Esophagus squamous epithelium (tissue), 5 donors: ENCODE results near the gene GPR137C. TPM values are rescaled to one million over a fixed set of nuclear protein-coding genes. Genes with fewer than 3 reads are reported as not detected.
"Not testable (repeated sequence)": the region's sequence is repeated elsewhere in the genome, so short reads cannot be mapped to it uniquely, and the experiment has no call there.

Experiments used
- DNase-seq: peaks from one replicate; lab custom pipeline; 2025; lab: John Stamatoyannopoulos, UW
- H3K27ac ChIP-seq, 4 donors: fragments of 200-600 bp; sonication (generic); one replicate each; pipeline ENCODE4 v1.5.1; 2016 to 2019; ENCODE audit warnings: mild to moderate bottlenecking in 1 of 4
- H3K27me3 ChIP-seq, 4 donors: fragments of 200-600 bp; sonication (generic); 1 replicate in 3 of 4; 2 replicates in 1 of 4; pipeline versions ENCODE4 v1.5.1 to v1.6.0; 2017 to 2021; ENCODE audit warnings: antibody characterized with exemption in 1 of 4
- H3K36me3 ChIP-seq, 3 donors: fragments of 200-600 bp; sonication (generic); one replicate each; pipeline ENCODE4 v1.5.1; 2016 to 2019
- H3K4me1 ChIP-seq, 3 donors: fragments of 200-600 bp; sonication (generic); one replicate each; pipeline ENCODE4 v1.5.1; 2017 to 2019
- H3K4me3 ChIP-seq, 4 donors: fragments of 200-600 bp; sonication (generic); 1 replicate in 3 of 4; 2 replicates in 1 of 4; pipeline ENCODE4 v1.5.1; 2016 to 2019; ENCODE audit warnings: mild to moderate bottlenecking in 2 of 4, moderate library complexity in 1 of 4
- H3K9me3 ChIP-seq, 3 donors: fragments of 200-600 bp; sonication (generic); one replicate each; pipeline ENCODE4 v1.5.1; 2016 to 2019
- CTCF ChIP-seq, 6 experiments: fragments of 450-650 bp in 4 of 6; fragments of 200-600 bp in 2 of 6; sonication (generic) in 2 of 6; IDR thresholded peaks; one replicate each; pipeline ENCODE4 v1.5.1; 2016 to 2019; ENCODE audit warnings: antibody characterized with exemption in 6 of 6, mild to moderate bottlenecking in 4 of 6, moderate library complexity in 4 of 6
- POLR2A ChIP-seq, 4 donors: fragments of 450-650 bp; IDR thresholded peaks; one replicate each; pipeline ENCODE4 v1.6.1; 2017; ENCODE audit warnings: antibody characterized with exemption in 4 of 4, mild to moderate bottlenecking in 4 of 4, moderate library complexity in 3 of 4
- WGBS, 2 donors: methylation state at CpG; one replicate each; pipeline ENCODE4 v1.1.5; 2018; 5-methylcytosine and 5-hydroxymethylcytosine counted together
- intact Hi-C: fragments of 100-400 bp; cut with DNase I; formaldehyde crosslinking; loops from one replicate; pipeline ENCODE4 v1.15.0; 2022
- total RNA-seq, 4 donors: library from RNA; depleted of rRNA; stranded (reverse); fragments of >200 nt; gene quantifications; one replicate each; pipeline ENCODE4 v1.1.0, GENCODE V29; 2016
- donor health status: DM: yes; HTN: yes; CAD: no.

The GPR137C gene
- total RNA-seq, 4 donors from 2014 or later = 0.21 to 0.95 (median 0.35) TPM

DNA sequence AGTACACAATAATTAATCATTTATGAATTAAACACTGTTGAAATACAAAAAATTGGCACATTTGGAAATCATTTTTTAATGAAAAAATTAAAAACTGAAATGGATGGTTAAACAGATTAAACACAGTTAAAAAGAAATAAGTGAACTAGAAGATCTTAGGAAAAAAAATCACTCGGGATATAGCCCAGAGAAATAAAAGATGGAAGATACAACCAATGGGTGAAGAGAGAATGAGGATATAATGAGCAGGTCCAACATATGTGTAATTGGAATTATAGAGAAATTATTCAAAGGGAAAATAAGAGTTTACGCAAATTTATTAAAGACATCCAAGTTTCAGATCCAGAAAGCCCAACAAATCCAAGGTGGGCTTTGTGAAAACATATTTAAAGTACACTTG is 6.1 kb downstream of the GPR137C start:
- intact Hi-C loops = loop anchor here (10.0 kb wide), 1 partner anchor 136 kb away; the partner anchor contains the start of gene ERO1A
- 90 to 91% methylated on average over 2 of the region's 2 CpGs for WGBS, 2 donors
- no peaks in the 10 kb centered on the region for H3K9me3 ChIP-seq
- no peaks in the 10 kb centered on the region for H3K27me3 ChIP-seq
- TF ChIP-seq CTCF (IDR thresholded peaks at IDR 0.05) (no peak), POLR2A (IDR thresholded peaks at IDR 0.05) (no peak)
- H3K27ac ChIP-seq = no peak overlapping the region
- no peaks in the 10 kb centered on the region for H3K36me3 ChIP-seq
- no peak for DNase-seq
- H3K4me1 ChIP-seq = peaks cover 0 to 9% (median 4%) of the 10 kb centered on the region in 3 donors
- no peak overlapping the region for H3K4me3 ChIP-seq

DNA sequence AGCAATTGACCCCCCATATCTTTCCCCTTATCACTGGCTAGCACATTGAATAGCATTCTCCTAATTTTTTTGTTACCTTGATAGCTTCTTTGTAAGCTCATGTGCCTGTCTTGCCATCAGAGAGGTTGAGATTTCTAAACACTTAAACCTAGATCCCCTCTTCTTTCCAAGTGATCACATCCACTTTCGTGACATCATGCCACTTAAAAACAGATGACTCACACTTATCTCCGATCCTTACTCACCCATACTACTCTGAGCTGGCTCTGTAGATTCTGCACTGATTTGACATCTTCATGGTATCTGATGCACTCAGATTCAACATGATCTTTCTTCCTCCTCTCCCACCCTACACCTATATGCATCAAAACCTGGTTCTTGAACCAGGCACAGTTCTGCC is 10.5 kb downstream of the GPR137C start:
- TF ChIP-seq CTCF (IDR thresholded peaks at IDR 0.05) = no peak
- TF ChIP-seq POLR2A (IDR thresholded peaks at IDR 0.05) = no peak
- no peaks in the 10 kb centered on the region for H3K36me3 ChIP-seq
- H3K9me3 ChIP-seq = no peaks in the 10 kb centered on the region
- DNase-seq = no peak
- 38 to 63% methylated on average over 2 of the region's 2 CpGs for WGBS, 2 donors
- no peak overlapping the region for H3K27ac ChIP-seq
- intact Hi-C loops = no loop called here
- no peaks in the 10 kb centered on the region for H3K4me1 ChIP-seq
- no peak overlapping the region for H3K4me3 ChIP-seq
- no peaks in the 10 kb centered on the region for H3K27me3 ChIP-seq

GRCh38 chr14:52568454-52568853 is 15.8 kb downstream of the GPR137C start:
- H3K27ac ChIP-seq, intact Hi-C loops, DNase-seq, H3K4me3 ChIP-seq, H3K36me3 ChIP-seq, H3K27me3 ChIP-seq, H3K4me1 ChIP-seq: not testable (repeated sequence)
- H3K9me3 ChIP-seq = peaks cover 0 to 35% (median 24%) of the 10 kb centered on the region in 3 donors
- WGBS, 2 donors = 91 to 94% methylated on average over 2 to 7 of the region's 7 CpGs

DNA sequence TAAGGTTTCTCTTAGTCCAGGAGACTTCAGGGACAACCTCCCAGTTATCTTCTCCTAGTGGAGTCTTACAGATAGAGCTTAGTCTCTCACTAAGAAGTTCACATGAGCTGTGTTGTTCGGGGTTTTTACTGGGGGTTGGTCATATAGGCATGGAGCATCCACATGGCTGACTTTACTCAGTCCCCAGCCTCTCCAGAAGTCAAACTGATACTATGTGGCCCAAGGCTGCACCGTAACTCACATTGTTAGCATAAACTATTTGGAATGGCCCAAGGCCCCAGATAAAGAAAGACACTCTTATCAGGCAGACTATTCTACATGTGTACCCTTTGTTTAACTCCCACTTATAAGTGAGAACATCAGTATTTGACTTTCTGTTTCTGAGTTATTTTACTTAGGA is 23.2 kb downstream of the GPR137C start:
- intact Hi-C loops = no loop called here
- no peaks in the 10 kb centered on the region for H3K36me3 ChIP-seq
- peaks cover 0 to 27% (median 24%) of the 10 kb centered on the region in 3 donors for H3K9me3 ChIP-seq
- DNase-seq = no peak
- TF ChIP-seq CTCF (IDR thresholded peaks at IDR 0.05) (no peak), POLR2A (IDR thresholded peaks at IDR 0.05) (no peak)
- H3K4me1 ChIP-seq = no peaks in the 10 kb centered on the region
- 88 to 94% methylated on average over 2 of the region's 2 CpGs for WGBS, 2 donors
- no peak overlapping the region for H3K4me3 ChIP-seq
- H3K27ac ChIP-seq = no peak overlapping the region
- H3K27me3 ChIP-seq = no peaks in the 10 kb centered on the region

DNA sequence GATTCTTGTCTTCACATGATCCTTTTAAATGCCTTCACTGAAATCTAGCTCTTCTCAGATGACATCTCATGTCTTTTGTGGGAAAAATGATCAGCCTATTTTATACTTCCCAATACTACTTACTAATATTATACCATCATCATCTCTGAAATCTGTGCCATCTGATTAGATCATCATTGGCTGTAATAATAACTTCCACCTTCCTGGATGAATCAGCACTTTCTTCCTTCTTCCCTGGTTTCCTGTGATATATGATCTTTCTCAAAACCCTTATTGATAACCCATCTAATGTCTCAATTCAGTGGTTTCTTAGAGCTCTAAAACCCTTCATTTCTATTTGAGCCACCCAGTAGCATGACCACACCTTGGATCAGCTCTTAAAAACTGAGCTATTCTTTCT is 30.9 kb downstream of the GPR137C start:
- Histone ChIP-seq H3K36me3 (no peaks in the 10 kb centered on the region), H3K4me3 (no peak overlapping the region), H3K27ac (no peak overlapping the region), H3K9me3 (no peaks in the 10 kb centered on the region), H3K4me1 (no peaks in the 10 kb centered on the region), H3K27me3 (no peaks in the 10 kb centered on the region)
- TF ChIP-seq POLR2A (IDR thresholded peaks at IDR 0.05) (no peak), CTCF (IDR thresholded peaks at IDR 0.05) (no peak)
- intact Hi-C loops = no loop called here
- DNase-seq = no peak

DNA sequence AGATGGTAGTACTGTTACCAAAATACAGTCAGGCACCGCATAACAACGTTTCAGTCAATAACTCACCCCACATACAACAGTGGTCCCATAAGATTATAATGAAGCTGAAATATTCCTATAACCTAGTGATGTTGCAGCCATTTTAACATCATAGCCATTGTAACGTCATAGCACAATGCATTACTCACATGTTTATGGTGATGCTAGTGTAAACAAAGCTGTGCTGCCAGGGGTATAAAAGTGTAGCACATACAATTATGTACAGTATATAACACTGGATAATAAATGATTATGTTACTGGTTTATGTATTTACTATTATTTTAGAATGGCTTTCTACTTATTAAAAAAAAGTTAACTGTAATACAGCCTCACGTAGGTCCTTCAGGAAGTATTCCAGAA is 37.0 kb downstream of the GPR137C start:
- DNase-seq = no peak
- TF ChIP-seq POLR2A (IDR thresholded peaks at IDR 0.05) (no peak), CTCF (IDR thresholded peaks at IDR 0.05) (no peak)
- H3K4me3 ChIP-seq = no peak overlapping the region
- H3K4me1 ChIP-seq = no peaks in the 10 kb centered on the region
- intact Hi-C loops = no loop called here
- no peaks in the 10 kb centered on the region for H3K36me3 ChIP-seq
- H3K9me3 ChIP-seq = no peaks in the 10 kb centered on the region
- H3K27me3 ChIP-seq = no peaks in the 10 kb centered on the region
- WGBS, 2 donors = 66 to 69% methylated on average over 4 of the region's 4 CpGs
- H3K27ac ChIP-seq = no peak overlapping the region
